Tibial artery (tissue), 4 donors: ENCODE measurements around the gene PCGF1.

Experiments used
- DNase-seq, 2 donors: peaks; one replicate each; pipeline ENCODE4 v3.0.0-alpha.2; 2019
- H3K27ac ChIP-seq, 2 donors: fragments of 200-600 bp; sonication (generic) in 1 of 2; 1 replicate in 1 of 2; 2 replicates in 1 of 2; pipeline ENCODE4 v1.5.1; 2018 to 2019; ENCODE audit warnings: mild to moderate bottlenecking in 1 of 2
- H3K27me3 ChIP-seq, 2 donors: fragments of 200-600 bp; sonication (generic) in 1 of 2; one replicate each; pipeline versions ENCODE4 v1.5.1 to v1.6.0; 2016 to 2019
- H3K36me3 ChIP-seq, 3 donors: fragments of 200-600 bp; sonication (generic) in 2 of 3; one replicate each; pipeline ENCODE4 v1.5.1; 2016 to 2019; ENCODE audit warnings: mild to moderate bottlenecking in 2 of 3
- H3K4me1 ChIP-seq, 4 donors: fragments of 200-600 bp; sonication (generic) in 2 of 4; 1 replicate in 3 of 4; 2 replicates in 1 of 4; pipeline ENCODE4 v1.5.1; 2016 to 2019
- H3K4me3 ChIP-seq, 2 donors: fragments of 200-600 bp; sonication (generic) in 1 of 2; 1 replicate in 1 of 2; 2 replicates in 1 of 2; pipeline ENCODE4 v1.5.1; 2018 to 2019; ENCODE audit warnings: mild to moderate bottlenecking in 2 of 2
- H3K9me3 ChIP-seq, 3 donors: fragments of 200-600 bp; sonication (generic) in 1 of 3; one replicate each; pipeline ENCODE4 v1.5.1; 2016 to 2019
- intact Hi-C: fragments of 100-400 bp; cut with DNase I; formaldehyde crosslinking; loops from one replicate; pipeline ENCODE4 v1.15.0; 2023; ENCODE audit warnings: low total_unique reads
- TF ChIP-seq, protein P1 (sequence below), 2 experiments: fragments of 200-600 bp in 1 of 2; fragments of 450-650 bp in 1 of 2; IDR thresholded peaks; one replicate each; pipeline ENCODE4 v1.5.1; 2017 to 2019; ENCODE audit warnings: antibody characterized with exemption in 2 of 2, mild to moderate bottlenecking in 1 of 2, moderate library complexity in 1 of 2

PCGF1 gene

DNA sequence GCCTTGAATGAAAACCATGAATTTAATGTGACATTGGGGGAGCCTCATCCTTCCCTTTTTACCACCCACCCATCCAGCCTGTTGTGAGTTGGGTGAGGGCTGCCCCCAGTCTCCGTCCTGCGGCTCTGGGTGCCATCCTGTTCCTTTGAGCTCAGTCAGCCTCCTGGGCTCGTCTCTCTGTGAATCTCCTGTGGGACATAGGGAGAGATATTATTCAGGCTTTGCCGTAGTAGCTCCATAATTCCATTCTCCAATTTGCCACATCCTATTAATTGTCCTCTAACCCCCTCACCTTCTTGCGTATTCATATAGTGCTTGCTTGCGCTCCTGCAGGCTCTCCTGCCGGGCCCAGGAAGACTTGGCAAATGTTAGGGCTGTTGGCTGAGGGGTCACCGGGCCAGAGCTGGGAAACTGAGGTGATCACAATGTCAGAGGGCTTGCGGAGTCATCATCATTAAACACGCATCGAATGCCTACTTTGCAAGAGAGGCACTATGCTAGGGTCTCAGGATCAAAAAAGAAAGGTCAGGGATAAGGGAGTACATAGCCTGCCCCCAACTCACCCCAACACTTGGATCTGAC lies 19.2 kb upstream of the PCGF1 start:
- Histone ChIP-seq H3K27me3 (no peaks in the 10 kb centered on the region), H3K4me1 (peaks cover 0 to 27% (median 24%) of the 10 kb centered on the region in 4 donors)
- intact Hi-C loops = loop anchor here (5.0 kb wide), 2 partner anchors 44 to 61 kb away; partner anchors contain the start of genes CCDC142 and TTC31

DNA sequence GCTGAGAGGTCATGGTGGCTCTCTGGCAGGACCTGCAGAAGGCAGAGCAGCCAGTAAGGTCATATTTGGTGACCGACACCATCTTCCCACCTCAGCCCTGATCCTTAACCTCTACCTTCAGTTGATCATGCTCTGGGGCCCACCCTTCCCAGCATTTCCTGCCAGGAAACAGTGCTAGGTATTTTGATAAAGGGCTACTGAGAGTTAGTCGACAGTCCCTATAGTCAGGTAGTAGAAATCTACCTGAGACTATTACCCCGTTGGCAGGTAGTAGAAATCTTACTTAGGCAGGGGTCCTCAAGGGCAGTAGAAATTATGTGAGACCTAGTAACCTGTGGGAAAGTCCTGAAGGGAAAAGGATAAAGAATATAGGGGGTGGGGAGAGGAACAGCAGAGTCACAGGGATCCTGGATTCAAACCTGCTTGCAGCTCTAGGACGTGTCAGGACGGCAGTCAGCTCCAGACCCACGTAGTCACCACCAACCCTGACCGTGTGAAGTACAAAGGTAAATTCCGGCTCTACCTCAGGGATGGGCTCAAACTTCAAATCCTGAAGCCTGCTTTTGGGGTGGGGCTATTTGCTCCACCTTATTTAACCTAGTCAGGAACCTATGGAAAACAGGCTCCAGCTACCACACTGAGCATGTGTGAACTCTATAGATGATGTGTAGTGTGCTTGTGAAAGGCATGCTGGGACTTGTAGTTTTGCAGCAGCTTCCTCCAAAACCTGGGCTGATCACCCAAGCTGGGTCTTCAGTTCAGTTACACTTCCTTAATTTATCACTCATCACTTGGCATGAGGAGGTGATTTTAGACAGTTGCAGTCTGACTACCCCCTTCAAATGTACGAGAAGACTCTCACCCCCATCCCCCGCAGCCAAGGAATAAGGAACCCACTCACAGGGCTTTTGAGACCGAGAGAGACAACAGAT lies 18.5 kb upstream of the PCGF1 start, which contains the start of gene DQX1:
TSS of gene DQX1 (minus strand) at position 515 of the 932 bp plus-strand sequence. CDS start at position 13, 502 bp downstream.
- peaks cover 21 to 32% (median 21%) of the 10 kb centered on the region in 3 donors for H3K36me3 ChIP-seq
- H3K9me3 ChIP-seq = no peaks in the 10 kb centered on the region
- intact Hi-C loops = loop anchor here (5.0 kb wide), 2 partner anchors 44 to 61 kb away; partner anchors contain the start of genes CCDC142 and TTC31
- H3K4me3 ChIP-seq = no peak within 1 kb of the TSS
- TF ChIP-seq, protein P1, sequence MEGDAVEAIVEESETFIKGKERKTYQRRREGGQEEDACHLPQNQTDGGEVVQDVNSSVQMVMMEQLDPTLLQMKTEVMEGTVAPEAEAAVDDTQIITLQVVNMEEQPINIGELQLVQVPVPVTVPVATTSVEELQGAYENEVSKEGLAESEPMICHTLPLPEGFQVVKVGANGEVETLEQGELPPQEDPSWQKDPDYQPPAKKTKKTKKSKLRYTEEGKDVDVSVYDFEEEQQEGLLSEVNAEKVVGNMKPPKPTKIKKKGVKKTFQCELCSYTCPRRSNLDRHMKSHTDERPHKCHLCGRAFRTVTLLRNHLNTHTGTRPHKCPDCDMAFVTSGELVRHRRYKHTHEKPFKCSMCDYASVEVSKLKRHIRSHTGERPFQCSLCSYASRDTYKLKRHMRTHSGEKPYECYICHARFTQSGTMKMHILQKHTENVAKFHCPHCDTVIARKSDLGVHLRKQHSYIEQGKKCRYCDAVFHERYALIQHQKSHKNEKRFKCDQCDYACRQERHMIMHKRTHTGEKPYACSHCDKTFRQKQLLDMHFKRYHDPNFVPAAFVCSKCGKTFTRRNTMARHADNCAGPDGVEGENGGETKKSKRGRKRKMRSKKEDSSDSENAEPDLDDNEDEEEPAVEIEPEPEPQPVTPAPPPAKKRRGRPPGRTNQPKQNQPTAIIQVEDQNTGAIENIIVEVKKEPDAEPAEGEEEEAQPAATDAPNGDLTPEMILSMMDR (IDR thresholded peaks at IDR 0.05) = no peak
- DNase-seq = no peak
- H3K27ac ChIP-seq = no peak within 1 kb of the TSS
- peaks cover 0 to 21% (median 16%) of the 10 kb centered on the region in 4 donors for H3K4me1 ChIP-seq
- peaks cover 0 to 4% of the 10 kb centered on the region in 2 donors for H3K27me3 ChIP-seq

More for the DNA sequence above, 19.2 kb upstream of the PCGF1 start:
- TF ChIP-seq, protein P1 (IDR thresholded peaks at IDR 0.05) = no peak
- Histone ChIP-seq H3K9me3 (no peaks in the 10 kb centered on the region), H3K4me3 (no peak overlapping the region), H3K36me3 (peaks cover 21 to 32% (median 21%) of the 10 kb centered on the region in 3 donors), H3K27ac (no peak overlapping the region)
- no peak for DNase-seq

DNA sequence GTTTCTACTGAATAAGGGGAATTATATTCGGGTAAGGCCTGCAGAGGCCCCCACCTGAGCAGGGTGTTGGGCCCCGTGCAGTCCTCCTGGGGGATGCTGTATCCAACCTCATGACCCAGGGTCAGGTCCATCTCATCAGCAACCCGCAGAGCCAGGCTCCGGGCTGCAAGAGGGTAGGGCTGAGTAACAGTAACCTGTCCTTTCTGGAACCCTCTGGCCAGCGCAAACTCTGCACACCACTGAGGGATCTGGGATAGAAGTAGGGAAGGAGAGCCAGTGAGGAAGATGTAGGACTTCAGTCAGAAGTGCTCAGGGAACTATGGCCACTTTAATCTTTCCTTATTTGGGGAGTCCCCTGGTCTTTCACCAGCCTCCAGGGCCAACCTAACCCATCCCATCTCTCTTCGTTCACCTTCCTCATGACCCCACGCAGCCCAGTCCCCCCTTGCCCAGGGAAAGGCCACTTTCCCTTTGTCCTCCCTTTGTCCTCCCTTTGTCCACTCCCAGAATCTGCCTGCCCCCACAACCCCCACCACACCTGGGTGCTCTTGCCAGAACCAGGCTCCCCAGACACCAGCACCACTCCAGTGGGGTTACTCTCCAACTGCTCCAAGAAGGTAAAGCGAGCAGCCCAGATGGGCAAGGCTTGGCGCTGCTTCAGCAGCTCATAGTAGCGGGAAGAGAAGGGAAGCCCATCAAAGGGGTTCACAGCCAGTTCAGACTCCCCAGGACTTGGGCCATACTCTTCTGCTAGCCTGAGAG lies 17.6 kb upstream of the PCGF1 start:
- Histone ChIP-seq H3K4me3 (no peak overlapping the region), H3K36me3 (peaks cover 21 to 32% (median 21%) of the 10 kb centered on the region in 3 donors), H3K27ac (no peak overlapping the region), H3K27me3 (peaks cover 0 to 11% of the 10 kb centered on the region in 2 donors), H3K4me1 (peaks cover 0 to 14% (median 12%) of the 10 kb centered on the region in 4 donors), H3K9me3 (no peaks in the 10 kb centered on the region)
- TF ChIP-seq, protein P1 (IDR thresholded peaks at IDR 0.05) = no peak
- no peak for DNase-seq
- intact Hi-C loops = loop anchor here (5.0 kb wide), 2 partner anchors 43 to 62 kb away; partner anchors contain the start of genes CCDC142 and TTC31

DNA sequence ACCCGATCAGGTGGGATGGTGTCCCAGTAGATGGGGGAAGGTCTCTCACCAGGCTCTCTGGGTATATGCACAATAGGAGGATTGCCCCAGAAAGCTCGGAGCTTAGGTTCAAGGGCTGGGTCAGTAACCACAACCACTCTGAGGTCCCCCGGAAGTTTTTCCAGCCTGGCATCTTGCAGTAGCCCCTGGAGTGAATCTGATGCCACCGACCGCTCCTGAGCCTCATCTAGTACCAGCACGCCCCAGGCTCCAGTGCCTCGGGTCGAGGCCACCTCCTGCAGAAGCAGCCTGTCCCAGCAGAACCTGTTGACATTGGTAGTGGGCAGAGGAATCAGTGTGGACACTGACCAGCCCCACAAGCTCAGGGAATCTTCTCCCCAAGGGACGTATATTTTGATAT lies 16.5 kb upstream of the PCGF1 start:
- peaks cover 0 to 22% of the 10 kb centered on the region in 2 donors for H3K27me3 ChIP-seq
- no peak overlapping the region for H3K4me3 ChIP-seq
- H3K27ac ChIP-seq = no peak overlapping the region
- H3K9me3 ChIP-seq = no peaks in the 10 kb centered on the region
- intact Hi-C loops = no loop called here
- no peak for DNase-seq
- peaks cover 0 to 14% (median 11%) of the 10 kb centered on the region in 4 donors for H3K4me1 ChIP-seq
- peaks cover 21 to 32% (median 21%) of the 10 kb centered on the region in 3 donors for H3K36me3 ChIP-seq
- TF ChIP-seq, protein P1 (IDR thresholded peaks at IDR 0.05) = no peak

DNA sequence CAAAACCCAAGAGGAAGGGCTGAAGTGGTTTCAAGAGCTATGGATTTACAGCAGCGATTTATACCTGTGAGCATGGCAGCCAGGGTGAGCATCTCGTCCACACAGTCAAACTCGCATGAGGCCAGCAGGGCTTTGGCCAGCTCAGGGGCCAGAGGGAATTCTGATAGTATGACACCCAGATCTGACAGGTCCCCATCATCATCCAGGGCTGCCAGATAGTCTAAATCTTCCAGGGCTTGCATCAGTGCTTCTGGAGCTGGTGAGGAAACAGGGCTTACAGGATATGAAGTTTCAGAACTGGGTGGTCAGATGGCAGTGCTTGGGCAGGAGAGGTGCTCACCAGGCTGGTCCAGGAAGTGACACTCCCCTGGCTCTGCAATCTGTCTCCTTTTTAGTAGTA lies 15.0 kb upstream of the PCGF1 start:
- Histone ChIP-seq H3K4me3 (no peak overlapping the region), H3K36me3 (peaks cover 15 to 23% (median 18%) of the 10 kb centered on the region in 3 donors), H3K27me3 (peaks cover 3 to 37% of the 10 kb centered on the region in 2 donors), H3K27ac (no peak overlapping the region), H3K9me3 (no peaks in the 10 kb centered on the region), H3K4me1 (no peaks in the 10 kb centered on the region)
- intact Hi-C loops = no loop called here
- no peak for DNase-seq
- TF ChIP-seq, protein P1 (IDR thresholded peaks at IDR 0.05) = no peak
